GM12878 (cell line): ENCODE results near the gene GPRC5D. TPM values are rescaled to one million over a fixed set of nuclear protein-coding genes. Genes with fewer than 3 reads are reported as not detected.

Experiments
- ATAC-seq: fragments of 200-7000 bp; cut with Tn5 transposase; 3 replicates; pipeline ENCODE4 v1.9.1; 2020; ENCODE audit warnings: mild to moderate bottlenecking, moderate library complexity
- BruUV-seq: library from RNA; stranded (reverse); fragments of 400-500 nt; replicated peaks from 2 replicates; lab custom pipeline; 2021; lab: Mats Ljungman, UMichigan
- CTCF ChIA-PET: fragments of 300-600 bp; sonication (Branson Sonifier 250); formaldehyde crosslinking; extraction: SDS; loops from one replicate; lab custom pipeline; 2021; ENCODE audit warnings: inconsistent platforms; lab: Yijun Ruan, JAX
- POLR2A ChIA-PET: fragments of 350-600 bp; formaldehyde crosslinking; extraction: SDS; loops from one replicate; lab custom pipeline; 2021; ENCODE audit warnings: inconsistent platforms; lab: Charles Lee
- RAD21 ChIA-PET: fragments of 300-600 bp; sonication (Branson Sonifier 250); formaldehyde crosslinking; loops from one replicate; lab custom pipeline; 2023; ENCODE audit warnings: antibody characterized with exemption; ENCODE audit not compliant: unreplicated experiment; lab: Charles Lee
- SMC1A ChIA-PET: fragments of 300-600 bp; sonication (Branson Sonifier 250); formaldehyde crosslinking; loops from one replicate; lab custom pipeline; 2023; ENCODE audit not compliant: unreplicated experiment, uncharacterized antibody; lab: Charles Lee
- DNase-seq: peaks from one replicate; pipeline ENCODE4 v3.0.0-alpha.2; 2011; ENCODE audit warnings: low read depth, low spot score
- FAIRE-seq: peaks from 3 replicates; lab custom pipeline; 2011; peaks lifted over from hg19 to GRCh38; lab: Jason Lieb, UNC
- H2AFZ ChIP-seq: 2 replicates; pipeline ENCODE4 v1.6.0; 2011; ENCODE audit warnings: low read depth, low read length, control low read depth; ENCODE audit not compliant: control insufficient read depth
- H3K27ac ChIP-seq: 2 replicates; pipeline ENCODE4 v1.5.1; 2011; ENCODE audit warnings: control low read depth; ENCODE audit not compliant: control insufficient read depth, insufficient read depth
- H3K27me3 ChIP-seq, 2 experiments: replicated peaks in 1 of 2; 2 replicates each; pipeline versions ENCODE4 v1.6.0 to v1.6.1; 2011; ENCODE audit warnings: low read length in 1 of 2; ENCODE audit not compliant: control insufficient read depth in 2 of 2, insufficient read depth in 2 of 2
- H3K36me3 ChIP-seq, 2 experiments: 2 replicates each; pipeline ENCODE4 v1.5.1; 2011; ENCODE audit warnings: low read length in 1 of 2; ENCODE audit not compliant: control insufficient read depth in 2 of 2, insufficient read depth in 2 of 2
- H3K4me1 ChIP-seq: 2 replicates; pipeline ENCODE4 v1.6.1; 2011; ENCODE audit warnings: mild to moderate bottlenecking, low read length, moderate library complexity, mixed read lengths; ENCODE audit not compliant: control insufficient read depth, insufficient read depth
- H3K4me2 ChIP-seq: 2 replicates; pipeline ENCODE4 v1.6.0; 2011; ENCODE audit warnings: control low read depth; ENCODE audit not compliant: control insufficient read depth, insufficient read depth
- H3K4me3 ChIP-seq: fragments of 200-600 bp; sonication (generic); 2 replicates; pipeline ENCODE4 v1.5.1; 2016
- H3K79me2 ChIP-seq: 2 replicates; pipeline ENCODE4 v1.6.0; 2011; ENCODE audit warnings: low read length; ENCODE audit not compliant: control insufficient read depth, insufficient read depth
- H3K9ac ChIP-seq: 2 replicates; pipeline ENCODE4 v1.8.0; 2011; ENCODE audit warnings: low read length, control low read depth, mixed read lengths; ENCODE audit not compliant: control insufficient read depth, insufficient read depth
- H3K9me3 ChIP-seq: replicated peaks from 3 replicates; pipeline ENCODE4 v1.5.1; 2011; ENCODE audit warnings: mild to moderate bottlenecking, low read length; ENCODE audit not compliant: control insufficient read depth, insufficient read depth
- H4K20me1 ChIP-seq: 2 replicates; pipeline ENCODE4 v1.6.0; 2011; ENCODE audit not compliant: control insufficient read depth, insufficient read depth
- EED ChIP-seq: sonication (generic); IDR thresholded peaks from 2 replicates; pipeline ENCODE4 v1.6.1; 2016; ENCODE audit warnings: antibody characterized with exemption, low read depth
- ETV6 ChIP-seq, 2 experiments: fragments of 450-650 bp in 1 of 2; IDR thresholded peaks in 1 of 2; conservative IDR thresholded peaks in 1 of 2; 2 replicates each; pipeline ENCODE4 v1.6.1; 2014; ENCODE audit warnings: antibody characterized with exemption in 1 of 2, borderline replicate concordance in 1 of 2, low read depth in 1 of 2, mild to moderate bottlenecking in 1 of 2, moderate library complexity in 1 of 2
- FOXK2 ChIP-seq: fragments of 450-650 bp; IDR thresholded peaks from 2 replicates; pipeline ENCODE4 v1.6.1; 2017; ENCODE audit warnings: mild to moderate bottlenecking, moderate library complexity
- GABPA ChIP-seq: IDR thresholded peaks from 2 replicates; pipeline ENCODE4 v1.6.1; 2014; ENCODE audit warnings: antibody characterized with exemption, low read depth, mild to moderate bottlenecking, inconsistent platforms
- IRF3 ChIP-seq: fragments of 450-650 bp; IDR thresholded peaks from 2 replicates; pipeline ENCODE4 v1.6.1; 2014; ENCODE audit warnings: mild to moderate bottlenecking
- JUNB ChIP-seq: IDR thresholded peaks from 2 replicates; pipeline ENCODE4 v1.6.1; 2016; ENCODE audit warnings: antibody characterized with exemption, mild to moderate bottlenecking
- MTA3 ChIP-seq: IDR thresholded peaks from 2 replicates; pipeline ENCODE4 v1.6.1; 2012; ENCODE audit warnings: low read length, inconsistent platforms, borderline replicate concordance
- NFIC ChIP-seq: IDR thresholded peaks from 2 replicates; pipeline ENCODE4 v1.6.1; 2012; ENCODE audit warnings: low read depth, mild to moderate bottlenecking, inconsistent platforms, low read length, moderate library complexity
- PAX8 ChIP-seq: fragments of 450-650 bp; IDR thresholded peaks from 2 replicates; pipeline ENCODE4 v1.6.1; 2017; ENCODE audit warnings: mild to moderate bottlenecking, moderate library complexity
- PML ChIP-seq: IDR thresholded peaks from 2 replicates; pipeline ENCODE4 v1.6.1; 2012; ENCODE audit warnings: low read length, inconsistent platforms
- RELA ChIP-seq: fragments of 450-650 bp; IDR thresholded peaks from 2 replicates; pipeline ENCODE4 v1.8.0; 2014; ENCODE audit warnings: borderline replicate concordance; ENCODE audit not compliant: partially characterized antibody
- RUNX3 ChIP-seq: IDR thresholded peaks from 2 replicates; pipeline ENCODE4 v1.6.1; 2012; ENCODE audit warnings: low read length, inconsistent platforms
- SPI1 ChIP-seq: IDR thresholded peaks from 2 replicates; pipeline ENCODE4 v1.6.1; 2011; ENCODE audit warnings: low read depth, mild to moderate bottlenecking, low read length, moderate library complexity, borderline replicate concordance; ENCODE audit not compliant: insufficient read depth
- YBX1 ChIP-seq: fragments of 450-650 bp; IDR thresholded peaks from 2 replicates; pipeline ENCODE4 v1.6.1; 2016; ENCODE audit warnings: antibody characterized with exemption
- ZBED1 ChIP-seq: IDR thresholded peaks from 2 replicates; pipeline ENCODE4 v1.6.1; 2016; ENCODE audit warnings: borderline replicate concordance
- WGBS: methylation state at CpG from one replicate; pipeline ENCODE4 v1.1.6; 2016; ENCODE audit warnings: low lambda C conversion rate; ENCODE audit not compliant: insufficient replicate concordance, insufficient coverage; ENCODE audit errors: missing lambda C conversion rate; 5-methylcytosine and 5-hydroxymethylcytosine counted together
- in situ Hi-C: fragments of 300-500 bp; cut with MboI; formaldehyde crosslinking; loops from 9 replicates; pipeline ENCODE4 v1.14.3; 2018; ENCODE audit warnings: mixed read lengths
- intact Hi-C: fragments of 100-400 bp; cut with micrococcal nuclease; formaldehyde crosslinking; loops from one replicate; pipeline ENCODE4 v1.14.2; 2022; ENCODE audit not compliant: unreplicated experiment
- polyA plus RNA-seq, 11 experiments: library from polyadenylated mRNA; depleted of rRNA in 4 of 11; unstranded in 6 of 11; stranded (reverse) in 5 of 11; fragments of >200 nt; fragmentation: Nextera tagmentation in 4 of 11; fragmentation: Illumina TruSeq in 1 of 11; extraction: Ambion mirVana in 4 of 11; extraction: Trizol in 1 of 11; gene quantifications; 1 replicate in 1 of 11; 2 replicates in 10 of 11; pipeline versions ENCODE4 v1.2.1 to v1.2.3, GENCODE V29; 2011 to 2016; ENCODE audit warnings: inconsistent platforms in 2 of 11, missing spikeins in 2 of 11, low read depth in 1 of 11
- total RNA-seq, 4 experiments: library from RNA; depleted of rRNA in 3 of 4; stranded (reverse); fragments of >200 nt in 3 of 4; fragmentation: Illumina TruSeq in 1 of 4; extraction: Trizol in 1 of 4; gene quantifications; 2 replicates each; pipeline versions ENCODE4 v1.2.1 to v1.2.3, GENCODE V29; 2013 to 2021

Gene GPRC5D
- total and polyA plus RNA-seq, 10 of the 15 experiments (the other 5 are each of a cell fraction or from before 2014, with no cell fraction given): 0.18 to 0.90 (median 0.37) TPM; not detected in 3

- WGBS: 1% methylated on average over 4 of the region's 4 CpGs
- TF ChIP-seq JUNB (peak; percentile 49; the same call in 1 of the 2 replicates), YBX1 (no peak), GABPA (peak; percentile 50), SPI1 (peak; percentile 90), IRF3 (no peak), NFIC (peak; percentile 71; the same call in 1 of the 2 replicates), RELA (no peak), MTA3 (no peak), PML (no peak), ZBED1 (0 out of 2 replicates have a peak, but pooled peaks have one; percentile 35), RUNX3 (peak; percentile 39; the same call in 1 of the 2 replicates), ETV6 (conservative IDR thresholded peaks at IDR 0.05 in 1 of 2, IDR thresholded peaks at IDR 0.05 in 1 of 2; ENCODE audit: borderline replicate concordance in 1 of 2, low read depth in 1 of 2) (peak in 1 of 2 experiments; percentile 45; a peak in 1 of 4 replicates), EED (0 out of 2 replicates have a peak, but pooled peaks have one; percentile 58), PAX8 (no peak), FOXK2 (no peak)
- no peaks in the 10 kb centered on the region for H3K36me3 ChIP-seq
- FAIRE-seq (peak; percentile 38), ATAC-seq (peak; percentile 84), DNase-seq (no peak)
- no peaks in the 10 kb centered on the region for H4K20me1 ChIP-seq
- CTCF ChIA-PET: interaction anchor here (0.9 kb wide), 1 partner anchor 74 kb away, joined by 4 read pairs; no protein-coding TSS in a partner anchor
- POLR2A ChIA-PET: no interaction called here
- H3K27me3 ChIP-seq: no peaks in the 10 kb centered on the region; a peak in 1 of 4 replicates
- no peaks in the 10 kb centered on the region for H3K79me2 ChIP-seq
- RAD21 ChIA-PET: no interaction called here
- BruUV-seq: no TSS peak
- H3K9ac ChIP-seq: no peak overlapping the region
- SMC1A ChIA-PET: interaction anchor here (1.4 kb wide), 1 partner anchor 303 kb away, joined by 3 read pairs; no protein-coding TSS in a partner anchor
- H3K4me2 ChIP-seq: 0 out of 2 replicates have a peak overlapping the region, but pooled peaks have one; percentile 13
- in situ Hi-C loops (no loop called here), intact Hi-C loops (no loop called here)
- no peak overlapping the region for H3K27ac ChIP-seq
- peaks cover 5% of the 10 kb centered on the region; the same call in 1 of the 2 replicates for H3K4me1 ChIP-seq
- H3K4me3 ChIP-seq: no peak overlapping the region
- H2AFZ ChIP-seq: peak overlapping the region; percentile 7; the same call in 1 of the 2 replicates
- H3K9me3 ChIP-seq: no peaks in the 10 kb centered on the region
Observed at GRCh38 chr12:12909228-12909994, 42.6 kb downstream of the GPRC5D start.
